CD4-positive, alpha-beta T cell treated with Interleukin-1 beta for 1 hour (primary cell): Measurements from ENCODE around the gene TGDS.
"Not testable (repeated sequence)": the region's sequence is repeated elsewhere in the genome, so short reads cannot be mapped to it uniquely, and the experiment has no call there.

Experiments used
- DNase-seq, 2 donors: peaks; one replicate each; pipeline ENCODE4 v3.0.0-alpha.2; 2020 to 2022

TGDS gene

DNA sequence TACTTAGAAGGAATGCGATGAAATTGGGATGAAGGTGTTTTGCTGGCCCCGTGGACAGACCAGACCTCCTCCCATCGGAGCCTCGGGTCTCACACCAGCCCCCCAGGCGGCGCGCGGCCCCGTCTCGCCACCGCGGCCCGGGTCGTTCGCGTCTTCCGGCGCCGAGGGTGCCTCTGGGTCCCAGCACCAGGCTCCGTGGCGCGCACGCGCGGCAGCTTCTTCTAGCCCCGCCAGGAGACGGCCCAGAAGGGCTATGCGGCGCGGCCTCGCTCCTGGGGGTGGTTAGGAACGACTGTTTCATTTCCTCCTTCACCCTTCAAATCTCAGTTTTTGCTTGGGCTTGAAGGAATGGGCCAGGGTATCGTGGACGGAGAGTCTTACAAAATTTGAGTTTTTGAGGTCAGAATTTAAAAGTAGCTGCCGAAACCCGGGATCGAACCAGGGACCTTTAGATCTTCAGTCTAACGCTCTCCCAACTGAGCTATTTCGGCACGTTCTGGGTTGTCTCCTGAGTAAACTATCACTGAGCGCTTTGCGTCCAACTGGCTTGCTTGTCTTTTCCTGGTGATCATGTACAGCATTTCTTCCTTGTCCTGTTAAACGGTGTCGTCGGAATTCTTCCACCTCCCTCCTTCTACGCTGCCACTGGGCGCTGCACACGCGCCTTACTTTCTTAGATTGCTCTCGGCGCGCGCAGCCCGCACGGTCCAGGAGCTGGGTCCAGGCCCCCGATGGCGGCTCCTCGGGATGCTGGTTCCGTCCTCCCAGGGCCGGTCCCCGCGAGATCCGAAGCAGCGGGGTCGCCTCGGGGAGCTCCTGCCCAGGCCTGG lies 46.5 kb downstream of the TGDS start:
- peak; percentile 94 to 95 for DNase-seq

- peak in 1 of 2 donors; percentile 57 for DNase-seq
These were observed 47.1 kb downstream of the TGDS start for GRCh38 chr13:94548821-94549231.

DNA sequence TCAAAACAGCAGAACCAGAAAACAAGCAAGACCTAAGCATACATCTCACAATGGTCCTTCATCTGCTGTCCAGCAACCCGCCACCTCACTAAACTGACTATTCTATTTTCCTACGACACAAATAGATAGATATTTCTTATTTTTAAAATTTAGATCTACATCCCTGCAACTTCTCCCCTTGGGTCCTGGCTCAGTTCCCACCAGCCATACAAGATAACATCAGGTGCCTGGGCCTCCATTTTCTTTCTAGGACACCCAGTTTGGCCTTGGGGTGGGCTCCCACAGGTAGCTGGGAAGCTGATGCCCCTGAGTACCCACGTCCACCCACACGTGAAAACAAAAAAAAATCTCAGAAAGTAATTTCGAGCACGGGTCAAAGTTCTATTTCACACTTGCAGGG lies 47.6 kb downstream of the TGDS start:
- DNase-seq, result peak in 1 of 2 donors; percentile 1

GRCh38 chr13:94546061-94546839 lies 49.7 kb downstream of the TGDS start:
- DNase-seq, result no peak

DNA sequence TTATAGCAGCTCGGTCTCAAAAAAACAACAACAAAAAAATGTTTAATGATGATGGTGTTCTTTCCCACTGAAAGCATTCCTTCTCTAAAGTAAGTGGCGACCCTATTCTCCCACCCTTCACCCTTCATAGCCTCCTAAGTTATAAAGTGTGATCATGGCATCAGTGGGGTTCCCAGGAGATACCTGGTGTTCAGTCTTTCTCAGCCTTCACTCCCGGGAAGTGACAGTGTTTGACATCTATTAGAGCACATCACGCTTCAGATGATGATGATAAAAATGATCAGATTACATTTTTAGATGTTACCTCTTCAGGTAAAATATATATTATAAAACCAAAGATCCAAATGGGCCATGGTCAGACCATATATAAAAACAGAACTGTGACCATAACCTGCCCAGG lies 51.0 kb downstream of the TGDS start:
- DNase-seq, result no peak

DNA sequence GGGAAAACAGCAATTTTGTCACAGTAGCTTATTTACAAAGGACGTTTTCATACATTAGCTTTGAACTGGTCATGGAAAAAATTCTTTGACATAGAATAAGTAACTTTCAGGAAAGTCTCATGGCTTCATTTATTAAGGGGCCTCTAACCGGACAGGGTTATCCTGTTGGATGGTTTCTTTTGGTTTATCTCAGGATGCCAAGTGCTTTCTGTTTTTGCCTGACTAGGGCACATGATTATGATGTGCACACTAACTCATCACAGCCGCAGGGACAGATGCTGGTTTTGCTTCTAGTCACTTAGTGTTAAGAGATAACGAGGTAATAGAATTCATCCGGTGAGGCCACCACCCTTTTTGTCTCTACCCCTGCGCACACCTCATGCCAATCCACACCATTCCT lies 53.0 kb downstream of the TGDS start:
- no peak for DNase-seq

- DNase-seq, result no peak
These were observed 58.0 kb downstream of the TGDS start for GRCh38 chr13:94537740-94538630.

DNA sequence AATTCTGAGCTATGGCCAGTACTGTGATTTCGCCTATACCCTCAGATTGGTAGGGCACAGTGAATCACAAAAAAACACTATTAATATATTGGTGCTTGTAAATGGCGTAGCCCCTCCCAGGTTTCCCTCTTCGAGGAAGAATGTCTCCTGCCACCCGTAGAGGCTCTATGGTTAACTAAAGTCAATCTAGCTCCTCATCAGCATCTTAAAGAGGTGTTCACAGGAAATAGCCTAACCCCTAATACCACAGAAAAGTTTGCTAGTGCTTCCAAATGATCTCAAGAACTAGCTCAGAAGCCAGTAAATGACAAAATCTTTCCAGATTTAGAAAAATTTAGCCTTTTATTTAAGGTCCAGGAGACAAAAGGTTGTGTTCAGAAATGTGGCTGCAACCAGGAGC lies 60.2 kb downstream of the TGDS start:
- no peak for DNase-seq

- no peak for DNase-seq
These were observed 60.7 kb downstream of the TGDS start for GRCh38 chr13:94535231-94535630.

DNA sequence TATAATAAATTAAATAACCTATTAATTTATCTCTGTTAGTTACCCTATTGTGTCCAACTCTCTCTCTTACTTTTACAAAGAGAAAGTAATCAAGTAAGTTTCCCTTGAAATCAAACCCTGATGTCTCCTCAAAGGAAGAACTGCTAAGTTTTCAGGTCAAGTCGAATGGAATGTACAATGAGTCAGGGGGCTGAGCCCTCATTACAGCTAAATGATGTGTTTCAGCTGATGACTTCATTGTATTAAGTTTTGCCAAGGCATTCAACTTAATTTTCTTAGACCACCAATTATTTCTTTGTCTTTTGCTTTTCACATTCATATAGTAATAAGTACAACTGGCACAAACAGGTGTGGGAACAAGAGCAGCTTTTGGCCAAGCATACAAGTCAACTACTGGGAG lies 61.8 kb downstream of the TGDS start:
- no peak for DNase-seq

GRCh38 chr13:94532278-94532677 lies 63.7 kb downstream of the TGDS start:
- not testable (repeated sequence) for DNase-seq

- DNase-seq, result not testable (repeated sequence)
These were observed 69.0 kb downstream of the TGDS start for GRCh38 chr13:94526956-94527355.

- DNase-seq, result no peak
These were observed 70.2 kb downstream of the TGDS start for GRCh38 chr13:94525781-94526180.

- no peak for DNase-seq
These were observed 71.5 kb downstream of the TGDS start for GRCh38 chr13:94524407-94524806.
